Stimulated activated memory B cell treated with anti-CD40 and anti-IgM and Interleukin-4, amounts not matched to agents 10 μg/mL and 1 μg/mL and 100 μg/mL, for 72 hours (primary cell): ENCODE measurements around the gene RUNX1.

Source experiments
- ATAC-seq: fragments of 150-1000 bp; cut with Tn5 transposase; 2 replicates; pipeline ENCODE4 v1.10.0; 2021
- H3K27ac Mint-ChIP-seq: one replicate; pipeline ENCODE4 v1.8.0; 2022; ENCODE audit warnings: mild to moderate bottlenecking, mixed read lengths
- H3K27me3 Mint-ChIP-seq: one replicate; pipeline ENCODE4 v1.8.0; 2022; ENCODE audit warnings: mixed read lengths
- H3K36me3 Mint-ChIP-seq: one replicate; pipeline ENCODE4 v1.8.0; 2022; ENCODE audit warnings: mixed read lengths
- H3K4me1 Mint-ChIP-seq: one replicate; pipeline ENCODE4 v1.8.0; 2022; ENCODE audit warnings: mixed read lengths
- H3K4me3 Mint-ChIP-seq: one replicate; pipeline ENCODE4 v1.8.0; 2022; ENCODE audit warnings: mild to moderate bottlenecking, moderate library complexity, mixed read lengths
- H3K9me3 Mint-ChIP-seq: one replicate; pipeline ENCODE4 v1.8.0; 2022; ENCODE audit warnings: mixed read lengths

RUNX1 gene

DNA sequence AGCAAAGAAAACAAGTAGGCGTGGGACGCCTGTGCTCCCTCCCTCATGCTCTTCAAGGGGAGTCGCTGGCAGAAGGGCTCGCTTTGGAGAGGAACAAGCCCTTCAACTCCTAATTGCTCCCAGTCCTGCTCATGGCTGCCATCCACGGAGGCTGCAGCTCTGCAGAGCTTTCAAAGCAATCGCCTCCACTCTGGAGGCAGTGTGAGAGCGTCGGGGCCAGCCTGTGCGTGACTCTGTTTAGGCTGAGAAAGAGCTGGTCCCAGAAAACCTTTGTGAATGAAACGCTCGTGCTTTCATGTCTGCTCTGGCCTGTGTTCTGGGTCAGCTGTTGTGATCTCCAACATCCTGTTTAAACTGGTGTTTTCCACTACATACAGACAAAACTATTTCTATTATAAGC is 23.9 kb upstream of the RUNX1 start:
- Mint-ChIP-seq H3K4me1 (peaks cover 9% of the 10 kb centered on the region), H3K9me3 (peaks cover 6% of the 10 kb centered on the region), H3K4me3 (no peak overlapping the region), H3K27me3 (no peaks in the 10 kb centered on the region), H3K27ac (peak overlapping the region; percentile 22), H3K36me3 (peaks cover 7% of the 10 kb centered on the region)
- no peak for ATAC-seq

DNA sequence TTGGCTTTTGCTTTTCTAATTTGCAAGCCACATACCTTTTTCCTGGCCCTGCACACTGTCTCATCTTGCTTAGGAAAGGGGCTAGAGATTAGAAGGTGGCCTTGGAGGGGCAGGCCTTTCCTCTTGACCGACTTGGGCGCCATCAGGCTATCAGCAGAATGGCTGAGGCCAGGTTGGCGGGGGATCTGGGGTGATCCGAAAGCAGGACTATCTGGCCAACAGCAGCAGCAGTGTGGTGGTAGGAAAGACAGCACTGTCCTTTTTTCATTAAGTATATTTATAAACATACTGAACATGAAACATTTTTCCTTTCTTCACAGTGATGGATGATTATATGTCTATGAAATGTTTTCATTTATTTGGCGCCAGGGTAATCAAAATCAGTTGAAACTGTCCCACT is 23.5 kb upstream of the RUNX1 start:
- Mint-ChIP-seq H3K27me3 (no peaks in the 10 kb centered on the region), H3K36me3 (peaks cover 7% of the 10 kb centered on the region), H3K9me3 (peaks cover 6% of the 10 kb centered on the region), H3K27ac (no peak overlapping the region), H3K4me1 (peaks cover 9% of the 10 kb centered on the region), H3K4me3 (no peak overlapping the region)
- ATAC-seq = no peak

DNA sequence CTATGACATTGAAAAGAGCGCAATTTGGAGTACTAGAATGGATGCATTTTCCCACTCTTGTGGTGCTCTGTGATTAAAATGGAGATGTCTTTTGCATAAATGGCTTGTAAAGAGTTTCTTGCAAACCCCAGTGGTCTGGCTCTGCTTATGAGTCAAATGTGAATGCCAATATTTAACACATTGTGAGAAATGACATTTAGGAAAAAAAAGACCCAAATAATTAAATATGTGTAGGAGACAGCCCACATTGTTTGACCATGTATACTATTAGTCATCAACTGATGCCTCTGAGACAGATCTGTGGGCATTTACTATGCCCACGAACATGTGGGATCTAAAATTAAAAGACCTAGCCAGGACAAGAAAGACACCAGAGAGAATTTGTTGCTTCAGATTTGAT is 22.2 kb upstream of the RUNX1 start:
- peak; percentile 86 for ATAC-seq
- H3K27me3 Mint-ChIP-seq = no peaks in the 10 kb centered on the region
- H3K4me1 Mint-ChIP-seq = peaks cover 9% of the 10 kb centered on the region
- peak overlapping the region; percentile 32 for H3K27ac Mint-ChIP-seq
- no peak overlapping the region for H3K4me3 Mint-ChIP-seq
- H3K9me3 Mint-ChIP-seq = peaks cover 6% of the 10 kb centered on the region
- peaks cover 7% of the 10 kb centered on the region for H3K36me3 Mint-ChIP-seq

DNA sequence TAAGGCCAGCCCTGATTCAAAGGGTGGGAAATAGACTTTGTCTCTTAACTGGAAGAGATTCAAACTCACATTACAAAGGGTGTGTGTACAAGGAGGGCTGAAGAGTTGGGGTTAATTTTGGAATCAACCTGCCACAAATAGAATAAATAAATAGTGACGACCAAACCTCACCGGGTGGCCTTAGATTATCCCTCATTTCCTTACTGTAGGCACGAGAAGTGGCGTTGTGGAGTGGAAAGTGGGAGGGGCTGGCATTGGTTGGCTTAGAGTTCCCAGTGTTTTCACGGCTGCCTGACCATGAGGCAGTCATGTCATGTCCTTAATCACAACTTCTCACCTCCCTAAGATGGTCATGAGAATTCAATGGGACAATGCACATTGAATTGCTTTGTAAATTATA is 21.3 kb upstream of the RUNX1 start:
- H3K4me3 Mint-ChIP-seq = no peak overlapping the region
- H3K27me3 Mint-ChIP-seq = no peaks in the 10 kb centered on the region
- peaks cover 9% of the 10 kb centered on the region for H3K4me1 Mint-ChIP-seq
- no peak for ATAC-seq
- H3K36me3 Mint-ChIP-seq = peaks cover 7% of the 10 kb centered on the region
- H3K9me3 Mint-ChIP-seq = peaks cover 6% of the 10 kb centered on the region
- no peak overlapping the region for H3K27ac Mint-ChIP-seq

DNA sequence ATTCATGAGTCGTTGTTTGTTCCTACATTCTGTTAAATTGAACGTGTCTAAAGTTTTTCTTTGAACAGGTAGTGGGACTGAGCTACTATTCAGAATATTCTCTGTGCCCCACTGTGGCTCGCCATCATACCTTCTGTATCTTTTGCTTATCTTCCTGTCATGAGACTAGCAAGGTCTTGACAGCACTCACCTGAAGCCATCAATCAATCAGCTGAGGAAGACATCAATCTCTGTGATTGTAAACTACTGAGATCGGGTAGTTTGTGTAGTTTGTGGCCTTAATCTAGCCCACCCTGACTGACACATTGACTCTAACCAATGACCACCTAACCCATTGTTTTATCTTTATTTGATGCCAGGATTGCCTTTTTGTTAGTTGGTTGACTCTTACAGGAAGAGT is 17.7 kb upstream of the RUNX1 start:
- no peak overlapping the region for H3K27ac Mint-ChIP-seq
- H3K4me3 Mint-ChIP-seq = no peak overlapping the region
- peaks cover 8% of the 10 kb centered on the region for H3K4me1 Mint-ChIP-seq
- ATAC-seq = no peak
- H3K9me3 Mint-ChIP-seq = no peaks in the 10 kb centered on the region
- peaks cover 9% of the 10 kb centered on the region for H3K27me3 Mint-ChIP-seq
- H3K36me3 Mint-ChIP-seq = no peaks in the 10 kb centered on the region

DNA sequence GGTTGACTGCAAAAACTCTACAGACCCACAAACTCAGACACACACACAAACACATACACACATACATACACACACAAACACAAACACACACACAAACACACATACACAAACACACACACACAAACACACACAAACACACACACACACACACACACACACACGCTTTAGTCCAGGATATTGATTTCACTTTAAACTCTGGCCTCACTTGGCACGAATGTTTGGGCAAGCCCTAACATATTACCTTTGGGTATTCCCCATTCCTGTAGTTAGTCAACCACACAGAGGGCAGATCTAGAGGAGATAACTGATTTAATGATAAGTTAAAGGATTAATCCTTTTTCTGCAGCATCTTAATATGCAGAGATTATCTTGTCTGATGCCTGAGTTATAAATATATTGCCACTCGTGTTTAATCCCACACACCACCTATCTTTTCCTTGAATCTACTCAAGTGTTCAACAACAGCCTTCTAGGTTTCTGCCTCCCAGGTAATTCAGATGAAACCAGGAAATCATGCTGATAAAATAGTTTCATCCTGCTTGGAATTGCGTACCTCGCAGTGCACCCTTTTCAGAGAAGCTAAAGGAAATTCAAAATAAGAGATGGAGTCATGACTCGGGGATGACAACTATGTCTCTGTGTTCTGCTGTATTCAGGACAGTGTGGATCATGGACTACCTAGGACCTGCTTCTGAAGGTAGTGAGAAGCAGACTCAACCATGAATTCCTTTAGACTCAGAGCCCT is 14.5 kb upstream of the RUNX1 start:
- H3K36me3 Mint-ChIP-seq = no peaks in the 10 kb centered on the region
- no peaks in the 10 kb centered on the region for H3K4me1 Mint-ChIP-seq
- no peaks in the 10 kb centered on the region for H3K9me3 Mint-ChIP-seq
- ATAC-seq = no peak
- no peak overlapping the region for H3K27ac Mint-ChIP-seq
- no peak overlapping the region for H3K4me3 Mint-ChIP-seq
- peaks cover 21% of the 10 kb centered on the region for H3K27me3 Mint-ChIP-seq

DNA sequence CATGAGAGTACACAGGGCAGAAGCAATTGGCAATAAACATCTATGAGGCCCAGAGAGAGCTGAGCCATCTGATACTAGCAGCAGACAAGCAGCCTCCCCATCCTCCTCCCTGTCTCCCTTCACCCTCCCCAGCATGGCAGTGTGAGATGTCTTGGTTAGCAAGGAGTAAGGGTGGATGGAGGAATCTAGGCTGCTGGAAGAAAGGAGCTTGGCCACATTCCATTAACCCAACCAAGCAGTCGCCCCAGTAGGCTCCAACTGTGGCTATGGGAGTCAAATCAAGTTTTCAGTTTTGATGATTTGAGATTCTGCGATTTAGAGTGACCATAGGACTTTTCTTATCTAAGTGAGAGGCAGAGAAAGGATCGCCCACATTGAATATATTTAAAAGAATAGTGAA is 12.9 kb upstream of the RUNX1 start:
- ATAC-seq = no peak
- peaks cover 21% of the 10 kb centered on the region for H3K27me3 Mint-ChIP-seq
- H3K9me3 Mint-ChIP-seq = no peaks in the 10 kb centered on the region
- H3K4me1 Mint-ChIP-seq = peaks cover 7% of the 10 kb centered on the region
- no peak overlapping the region for H3K27ac Mint-ChIP-seq
- no peaks in the 10 kb centered on the region for H3K36me3 Mint-ChIP-seq
- H3K4me3 Mint-ChIP-seq = no peak overlapping the region

DNA sequence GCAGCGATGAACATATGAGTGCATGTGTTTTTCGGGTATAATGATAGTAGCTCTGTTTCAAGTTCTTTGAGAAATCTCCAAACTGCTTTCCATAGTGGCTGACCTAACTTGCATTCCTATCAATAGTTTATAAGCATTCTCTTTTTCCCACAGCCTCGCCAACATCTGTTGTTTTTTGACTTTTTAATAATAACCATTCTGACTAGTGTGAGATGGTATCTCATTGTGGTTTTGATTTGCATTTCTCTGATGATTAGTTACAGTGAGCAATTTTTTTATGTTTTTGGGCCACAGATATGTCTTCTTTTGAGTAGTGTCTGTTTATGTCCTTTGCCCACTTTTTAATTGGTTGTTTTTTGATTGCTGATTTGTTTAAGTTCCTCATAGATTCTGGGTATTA is 10.6 kb upstream of the RUNX1 start:
- peaks cover 7% of the 10 kb centered on the region for H3K4me1 Mint-ChIP-seq
- H3K9me3 Mint-ChIP-seq = no peaks in the 10 kb centered on the region
- no peaks in the 10 kb centered on the region for H3K36me3 Mint-ChIP-seq
- no peak overlapping the region for H3K4me3 Mint-ChIP-seq
- ATAC-seq = no peak
- peaks cover 21% of the 10 kb centered on the region for H3K27me3 Mint-ChIP-seq
- no peak overlapping the region for H3K27ac Mint-ChIP-seq

DNA sequence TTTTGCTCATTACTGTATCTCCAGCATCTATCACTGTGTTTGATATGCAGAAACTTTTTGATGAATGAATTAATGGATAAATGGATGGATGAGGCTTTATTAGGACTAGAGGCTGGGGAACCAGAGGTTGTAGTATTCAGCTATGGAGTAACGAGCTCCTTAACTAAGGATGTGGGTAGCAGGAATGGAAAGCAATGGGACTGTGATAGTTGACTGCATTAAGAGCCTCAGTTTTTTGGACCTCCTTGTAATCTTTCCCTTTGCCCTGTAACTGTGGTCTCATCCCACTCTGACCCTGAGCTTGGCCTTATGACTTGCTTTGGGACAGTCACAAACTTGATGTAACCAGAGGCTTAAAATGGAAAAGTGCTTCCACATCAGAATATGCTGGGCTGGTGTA is 9.0 kb upstream of the RUNX1 start:
- no peak overlapping the region for H3K4me3 Mint-ChIP-seq
- no peaks in the 10 kb centered on the region for H3K36me3 Mint-ChIP-seq
- ATAC-seq = no peak
- no peak overlapping the region for H3K27ac Mint-ChIP-seq
- peaks cover 21% of the 10 kb centered on the region for H3K27me3 Mint-ChIP-seq
- H3K9me3 Mint-ChIP-seq = no peaks in the 10 kb centered on the region
- H3K4me1 Mint-ChIP-seq = peaks cover 7% of the 10 kb centered on the region

DNA sequence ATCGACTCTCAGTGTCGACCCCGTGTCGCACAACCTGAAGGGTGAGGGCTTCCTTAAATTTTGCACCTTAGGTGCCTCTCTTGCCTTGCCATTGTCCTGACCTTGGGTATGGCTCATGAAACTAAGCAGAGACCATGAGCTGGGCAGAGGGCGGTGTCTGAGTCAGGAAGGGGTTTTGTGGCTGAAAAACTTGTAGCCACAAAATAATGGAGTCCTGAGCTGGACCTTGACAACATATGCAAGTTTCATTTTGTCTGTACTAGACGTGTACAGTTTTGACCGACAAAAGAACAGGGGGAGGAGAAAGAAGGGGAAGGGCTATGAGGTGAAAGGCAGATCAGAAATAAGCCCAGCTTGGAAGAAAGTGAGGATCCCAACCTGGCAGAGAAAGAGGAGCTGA is 8.3 kb upstream of the RUNX1 start:
- Mint-ChIP-seq H3K4me3 (no peak overlapping the region), H3K27ac (peak overlapping the region; percentile 1), H3K36me3 (no peaks in the 10 kb centered on the region), H3K9me3 (no peaks in the 10 kb centered on the region), H3K4me1 (peaks cover 7% of the 10 kb centered on the region), H3K27me3 (peaks cover 18% of the 10 kb centered on the region)
- peak; percentile 64 for ATAC-seq

DNA sequence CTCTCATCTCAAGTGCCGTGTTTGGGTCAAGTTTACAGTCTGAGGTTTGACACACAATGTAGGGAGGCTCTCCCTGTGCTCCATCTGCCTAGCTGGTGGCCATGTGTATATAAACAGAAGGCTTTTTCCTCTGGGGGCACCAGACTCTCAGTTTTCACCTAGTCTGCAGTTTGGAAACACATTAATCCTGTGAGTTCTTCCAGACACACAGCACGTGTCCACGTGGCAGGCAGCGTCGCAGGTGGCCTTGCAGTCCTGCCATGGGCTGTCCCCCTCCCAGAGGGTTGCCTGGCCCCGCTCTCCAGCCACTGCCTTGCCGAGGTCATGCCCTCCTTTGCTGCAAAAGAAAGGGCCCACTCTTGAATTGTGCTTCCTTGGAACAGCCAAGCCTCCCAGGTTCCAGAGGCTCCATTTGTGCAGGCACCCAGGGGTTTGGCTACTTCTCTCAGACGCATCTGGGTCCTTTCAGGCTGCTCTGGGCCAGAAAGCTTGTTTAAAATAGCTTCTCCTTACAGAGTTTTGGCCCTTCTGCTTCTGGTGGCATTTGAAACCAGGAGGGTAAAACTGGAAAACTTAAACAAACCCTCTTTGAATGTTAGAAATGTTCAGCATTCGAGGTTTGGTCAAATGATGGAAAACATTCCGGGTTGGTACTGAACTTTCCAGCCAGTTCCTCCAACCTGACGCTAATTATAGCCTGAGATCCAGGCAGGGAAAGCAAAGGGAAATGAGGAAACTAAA is 4.4 kb upstream of the RUNX1 start:
- H3K9me3 Mint-ChIP-seq = no peaks in the 10 kb centered on the region
- no peak for ATAC-seq
- no peaks in the 10 kb centered on the region for H3K36me3 Mint-ChIP-seq
- H3K4me1 Mint-ChIP-seq = peaks cover 35% of the 10 kb centered on the region
- no peaks in the 10 kb centered on the region for H3K27me3 Mint-ChIP-seq
- no peak overlapping the region for H3K27ac Mint-ChIP-seq
- H3K4me3 Mint-ChIP-seq = no peak overlapping the region

DNA sequence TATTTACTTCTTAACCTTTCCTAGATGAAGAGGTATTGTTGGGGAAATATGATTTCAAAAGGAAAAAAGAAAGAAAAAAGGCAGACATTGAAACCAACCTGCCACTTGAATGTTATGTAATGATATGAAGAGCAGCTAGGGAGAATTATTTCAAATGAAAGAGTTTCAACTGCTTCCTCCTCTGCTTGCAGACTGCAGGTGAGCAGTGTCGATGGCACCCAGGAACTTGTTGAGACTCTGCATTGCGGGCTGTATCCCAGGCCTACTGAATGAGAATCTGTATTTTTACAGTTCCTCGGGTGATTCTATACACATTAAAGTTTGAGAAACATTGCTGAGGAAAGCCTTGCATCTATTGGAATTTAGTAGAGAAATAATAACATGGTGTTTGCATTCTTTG is 3.7 kb upstream of the RUNX1 start:
- no peaks in the 10 kb centered on the region for H3K36me3 Mint-ChIP-seq
- ATAC-seq = no peak
- H3K4me1 Mint-ChIP-seq = peaks cover 40% of the 10 kb centered on the region
- H3K27me3 Mint-ChIP-seq = no peaks in the 10 kb centered on the region
- H3K4me3 Mint-ChIP-seq = no peak overlapping the region
- no peaks in the 10 kb centered on the region for H3K9me3 Mint-ChIP-seq
- H3K27ac Mint-ChIP-seq = no peak overlapping the region

DNA sequence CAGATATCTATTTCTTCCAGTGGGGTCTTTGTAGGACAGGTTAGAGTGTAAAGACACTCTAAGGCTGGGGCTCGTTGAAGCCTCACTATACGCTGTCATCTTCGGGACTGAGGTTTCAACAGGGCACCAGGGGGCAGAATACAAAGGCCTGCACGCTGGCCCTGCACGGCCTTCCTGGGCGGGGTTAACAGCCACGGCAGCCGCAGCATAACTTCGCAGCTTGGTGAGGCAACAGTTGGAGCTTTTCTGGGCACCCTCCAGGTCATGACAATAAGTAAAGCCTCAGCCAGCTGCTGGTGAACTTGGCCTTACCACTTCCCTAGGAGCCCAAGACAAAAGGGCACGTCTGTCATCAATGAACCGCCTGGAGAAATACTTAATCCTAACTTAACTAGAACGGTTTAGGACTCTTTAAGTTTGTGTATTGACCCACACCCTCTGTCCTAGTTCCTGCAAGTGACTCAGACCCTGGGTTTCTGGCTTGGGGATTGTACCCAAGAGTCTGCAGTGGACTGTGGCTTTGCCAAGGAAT is 2.3 kb upstream of the RUNX1 start:
- H3K9me3 Mint-ChIP-seq = no peaks in the 10 kb centered on the region
- peak; percentile 70 for ATAC-seq
- no peaks in the 10 kb centered on the region for H3K27me3 Mint-ChIP-seq
- peaks cover 43% of the 10 kb centered on the region for H3K4me1 Mint-ChIP-seq
- H3K36me3 Mint-ChIP-seq = no peaks in the 10 kb centered on the region
- H3K4me3 Mint-ChIP-seq = peak overlapping the region; percentile 42
- H3K27ac Mint-ChIP-seq = peak overlapping the region; percentile 99

DNA sequence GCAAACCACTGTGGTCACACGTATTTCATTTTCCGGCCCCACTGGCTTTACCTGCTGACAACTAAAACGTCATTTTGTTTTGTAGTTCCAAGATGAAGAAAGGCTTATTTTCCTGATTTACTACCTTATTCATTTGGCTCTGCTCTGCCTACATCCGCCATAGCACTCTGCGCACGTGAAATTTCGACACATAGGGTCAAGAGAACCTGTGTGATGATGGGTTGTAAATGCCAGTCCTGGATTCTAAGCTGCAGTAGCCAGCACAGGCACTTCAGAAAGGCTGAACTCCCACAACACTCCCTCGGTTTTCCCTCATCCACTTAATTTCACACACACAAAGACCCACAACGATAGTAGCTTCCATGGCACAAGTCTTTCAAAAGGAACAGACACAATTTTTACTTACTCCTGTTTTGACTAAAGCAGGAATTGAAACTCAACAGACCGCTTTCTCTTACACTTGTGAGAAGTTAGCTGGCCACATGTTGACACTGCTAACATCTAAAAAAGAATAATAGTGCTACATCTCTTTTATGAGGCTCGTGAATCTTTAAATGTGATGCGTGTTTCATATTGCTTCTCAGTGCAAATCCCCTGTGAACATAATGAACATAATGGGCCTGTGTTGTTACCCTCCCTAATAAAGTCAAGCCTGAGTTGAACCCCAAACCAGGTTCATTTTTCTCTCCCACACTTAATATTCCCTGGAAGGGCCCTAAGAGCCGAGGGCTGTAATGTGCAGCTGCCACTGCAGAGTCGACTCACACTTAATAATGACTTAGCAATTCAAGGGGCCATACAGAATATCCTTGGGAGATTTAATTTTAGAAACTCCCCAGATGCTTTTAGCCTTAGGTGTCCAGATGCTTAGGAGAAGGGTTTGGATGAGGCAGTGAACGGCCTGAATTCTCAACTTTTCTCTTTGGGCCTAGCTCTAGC is 1.5 kb upstream of the RUNX1 start:
- peaks cover 50% of the 10 kb centered on the region for H3K4me1 Mint-ChIP-seq
- H3K36me3 Mint-ChIP-seq = no peaks in the 10 kb centered on the region
- H3K27ac Mint-ChIP-seq = peak overlapping the region; percentile 99
- H3K4me3 Mint-ChIP-seq = peak overlapping the region; percentile 42
- H3K27me3 Mint-ChIP-seq = no peaks in the 10 kb centered on the region
- peak; percentile 52 for ATAC-seq
- H3K9me3 Mint-ChIP-seq = no peaks in the 10 kb centered on the region

DNA sequence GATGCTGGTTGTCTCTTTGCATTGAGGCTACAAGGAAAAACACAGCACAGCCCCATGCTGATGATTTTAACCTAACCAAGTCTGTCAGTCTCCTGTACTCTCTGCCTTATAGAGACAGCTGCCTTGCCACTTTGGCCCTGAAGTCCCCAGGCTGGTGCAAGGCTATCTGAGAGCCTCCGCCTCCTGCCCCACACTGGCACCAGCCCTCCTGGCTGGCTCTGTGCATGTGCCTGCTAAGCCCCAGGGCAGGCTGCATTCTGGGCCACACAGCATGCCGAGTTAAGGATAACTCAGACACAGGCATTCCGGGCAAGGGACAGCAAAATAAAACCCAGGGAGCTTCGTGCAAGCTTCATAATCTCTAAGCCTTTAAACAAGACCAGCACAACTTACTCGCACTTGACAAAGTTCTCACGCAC is 910 bp downstream of the RUNX1 start:
- peaks cover 7% of the 10 kb centered on the region for H3K36me3 Mint-ChIP-seq
- H3K9me3 Mint-ChIP-seq = no peaks in the 10 kb centered on the region
- no peaks in the 10 kb centered on the region for H3K27me3 Mint-ChIP-seq
- H3K27ac Mint-ChIP-seq = peak overlapping the region; percentile 99
- ATAC-seq = peak; percentile 37
- peak overlapping the region; percentile 84 for H3K4me3 Mint-ChIP-seq
- peaks cover 71% of the 10 kb centered on the region for H3K4me1 Mint-ChIP-seq
